ENCODE results near the gene IL6R.
"Not testable (repeated sequence)": the region's sequence is repeated elsewhere in the genome, so short reads cannot be mapped to it uniquely, and the experiment has no call there.

GRCh38 chr1:154360881-154361280 is 44.3 kb upstream of the IL6R start:
- TF ChIP-seq PATZ1 (CRISPR knock-in tag; IDR thresholded peaks at IDR 0.05; ENCODE audit: borderline replicate concordance); OSR1 (CRISPR knock-in tag; IDR thresholded peaks at IDR 0.05); ZFP30 (CRISPR knock-in tag; IDR thresholded peaks at IDR 0.05); ZFP3 (CRISPR knock-in tag; IDR thresholded peaks at IDR 0.05); CREB5 (CRISPR knock-in tag; IDR thresholded peaks at IDR 0.05; ENCODE audit: low read depth); RARB (CRISPR knock-in tag; IDR thresholded peaks at IDR 0.05); ARNTL (CRISPR knock-in tag; IDR thresholded peaks at IDR 0.05; ENCODE audit: borderline replicate concordance, low read depth); POU6F1 (CRISPR knock-in tag; IDR thresholded peaks at IDR 0.05; ENCODE audit: borderline replicate concordance, low read depth); ISL1 (CRISPR knock-in tag; IDR thresholded peaks at IDR 0.05); PPARA (CRISPR knock-in tag; IDR thresholded peaks at IDR 0.05; ENCODE audit: borderline replicate concordance); SNAI2 (CRISPR knock-in tag; IDR thresholded peaks at IDR 0.05): not testable (repeated sequence)

Data from SK-N-SH treated with all-trans-retinoic acid at 6 μM for 48 hours (cell line).